NB4 (cell line): ENCODE results near the gene TNXB.
"Not testable (repeated sequence)": the region's sequence is repeated elsewhere in the genome, so short reads cannot be mapped to it uniquely, and the experiment has no call there.

Experiments used
- MAX ChIP-seq: IDR thresholded peaks from 2 replicates; pipeline ENCODE4 v1.6.1; 2011; ENCODE audit warnings: low read depth, low read length
- MYC ChIP-seq: IDR thresholded peaks from 2 replicates; pipeline ENCODE4 v1.6.1; 2011; ENCODE audit warnings: low read depth, low read length
- POLR2A ChIP-seq: IDR thresholded peaks from 2 replicates; pipeline ENCODE4 v1.6.1; 2011; ENCODE audit warnings: mild to moderate bottlenecking; ENCODE audit not compliant: insufficient read length; ENCODE audit errors: extremely low read depth
- TF ChIP-seq, protein P1 (sequence below): IDR thresholded peaks from one replicate; pipeline ENCODE4 v1.5.1; 2012; ENCODE audit warnings: low read depth, low read length

DNA sequence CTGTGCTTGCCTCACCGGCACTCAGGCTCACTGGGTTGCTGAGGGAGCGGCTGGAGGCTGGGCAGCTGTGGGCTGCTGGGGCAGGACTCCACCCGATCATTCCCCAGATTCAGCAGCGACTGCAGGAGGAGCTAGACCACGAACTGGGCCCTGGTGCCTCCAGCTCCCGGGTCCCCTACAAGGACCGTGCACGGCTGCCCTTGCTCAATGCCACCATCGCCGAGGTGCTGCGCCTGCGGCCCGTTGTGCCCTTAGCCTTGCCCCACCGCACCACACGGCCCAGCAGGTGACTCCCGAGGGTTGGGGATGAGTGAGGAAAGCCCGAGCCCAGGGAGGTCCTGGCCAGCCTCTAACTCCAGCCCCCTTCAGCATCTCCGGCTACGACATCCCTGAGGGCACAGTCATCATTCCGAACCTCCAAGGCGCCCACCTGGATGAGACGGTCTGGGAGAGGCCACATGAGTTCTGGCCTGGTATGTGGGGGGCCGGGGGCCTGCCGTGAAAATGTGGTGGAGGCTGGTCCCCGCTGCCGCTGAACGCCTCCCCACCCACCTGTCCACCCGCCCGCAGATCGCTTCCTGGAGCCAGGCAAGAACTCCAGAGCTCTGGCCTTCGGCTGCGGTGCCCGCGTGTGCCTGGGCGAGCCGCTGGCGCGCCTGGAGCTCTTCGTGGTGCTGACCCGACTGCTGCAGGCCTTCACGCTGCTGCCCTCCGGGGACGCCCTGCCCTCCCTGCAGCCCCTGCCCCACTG, 68.7 kb downstream of the TNXB start:
- TF ChIP-seq, protein P1, sequence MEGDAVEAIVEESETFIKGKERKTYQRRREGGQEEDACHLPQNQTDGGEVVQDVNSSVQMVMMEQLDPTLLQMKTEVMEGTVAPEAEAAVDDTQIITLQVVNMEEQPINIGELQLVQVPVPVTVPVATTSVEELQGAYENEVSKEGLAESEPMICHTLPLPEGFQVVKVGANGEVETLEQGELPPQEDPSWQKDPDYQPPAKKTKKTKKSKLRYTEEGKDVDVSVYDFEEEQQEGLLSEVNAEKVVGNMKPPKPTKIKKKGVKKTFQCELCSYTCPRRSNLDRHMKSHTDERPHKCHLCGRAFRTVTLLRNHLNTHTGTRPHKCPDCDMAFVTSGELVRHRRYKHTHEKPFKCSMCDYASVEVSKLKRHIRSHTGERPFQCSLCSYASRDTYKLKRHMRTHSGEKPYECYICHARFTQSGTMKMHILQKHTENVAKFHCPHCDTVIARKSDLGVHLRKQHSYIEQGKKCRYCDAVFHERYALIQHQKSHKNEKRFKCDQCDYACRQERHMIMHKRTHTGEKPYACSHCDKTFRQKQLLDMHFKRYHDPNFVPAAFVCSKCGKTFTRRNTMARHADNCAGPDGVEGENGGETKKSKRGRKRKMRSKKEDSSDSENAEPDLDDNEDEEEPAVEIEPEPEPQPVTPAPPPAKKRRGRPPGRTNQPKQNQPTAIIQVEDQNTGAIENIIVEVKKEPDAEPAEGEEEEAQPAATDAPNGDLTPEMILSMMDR = not testable (repeated sequence)
- TF ChIP-seq POLR2A, MYC, MAX: not testable (repeated sequence)
